Karpas-422 (cell line): ENCODE results near the gene RICTOR. TPM values are rescaled to one million over a fixed set of nuclear protein-coding genes. Genes with fewer than 3 reads are reported as not detected.
A peak's percentile ranks its signal among the peaks of the same experiment; 100 is the strongest.

Experiments used
- DNase-seq: peaks from one replicate; pipeline ENCODE4 v3.0.0-alpha.2; 2015
- H2AFZ ChIP-seq: fragments of 200-600 bp; sonication (generic); 2 replicates; pipeline ENCODE4 v1.6.1; 2014; ENCODE audit warnings: antibody characterized with exemption, low read length, mixed read lengths
- H3K27ac ChIP-seq: fragments of 200-600 bp; sonication (generic); 2 replicates; pipeline ENCODE4 v1.5.1; 2014; ENCODE audit warnings: mild to moderate bottlenecking, low read length, moderate library complexity
- H3K27me3 ChIP-seq: fragments of 200-600 bp; sonication (generic); 2 replicates; pipeline ENCODE4 v1.6.1; 2014; ENCODE audit warnings: low read length, mixed read lengths
- H3K36me3 ChIP-seq: fragments of 200-600 bp; sonication (generic); 2 replicates; pipeline ENCODE4 v1.6.1; 2014; ENCODE audit warnings: low read length, mixed read lengths; ENCODE audit not compliant: insufficient read depth
- H3K4me1 ChIP-seq: fragments of 200-600 bp; sonication (generic); 2 replicates; pipeline ENCODE4 v1.6.1; 2014; ENCODE audit warnings: mild to moderate bottlenecking, low read length, mixed read lengths
- H3K4me2 ChIP-seq: fragments of 200-600 bp; sonication (generic); 2 replicates; pipeline ENCODE4 v1.6.1; 2014; ENCODE audit warnings: low read length, low read depth, mild to moderate bottlenecking; ENCODE audit not compliant: poor library complexity, severe bottlenecking
- H3K4me3 ChIP-seq: fragments of 200-600 bp; sonication (generic); 2 replicates; pipeline ENCODE4 v1.5.1; 2014; ENCODE audit warnings: mild to moderate bottlenecking, antibody characterized with exemption, low read length, mixed read lengths
- H3K79me2 ChIP-seq: fragments of 200-600 bp; sonication (generic); 2 replicates; pipeline ENCODE4 v1.6.1; 2014; ENCODE audit warnings: mild to moderate bottlenecking, low read length, mixed read lengths
- H3K9ac ChIP-seq: fragments of 200-600 bp; sonication (generic); 2 replicates; pipeline ENCODE4 v1.6.0; 2014; ENCODE audit warnings: low read length
- H3K9me2 ChIP-seq: fragments of 200-600 bp; sonication (generic), shearing (Covaris generic); replicated peaks from 2 replicates; pipeline ENCODE4 v1.6.0; 2014; ENCODE audit warnings: mild to moderate bottlenecking, low read length, moderate library complexity; ENCODE audit not compliant: insufficient read depth
- H3K9me3 ChIP-seq: fragments of 300-700, 200-600 bp; sonication (generic); 2 replicates; pipeline ENCODE4 v1.6.1; 2014; ENCODE audit warnings: low read length, mixed read lengths
- H4K20me1 ChIP-seq: fragments of 200-600 bp; sonication (generic); 2 replicates; pipeline ENCODE4 v1.6.1; 2014; ENCODE audit warnings: mild to moderate bottlenecking, antibody characterized with exemption, low read length, low read depth; ENCODE audit not compliant: insufficient read depth
- total RNA-seq: library from RNA; depleted of rRNA; stranded (reverse); fragments of >200 nt; shearing (Covaris generic); gene quantifications from 2 replicates; pipeline ENCODE4 v1.2.3, GENCODE V29; 2014; ENCODE audit warnings: low replicate concordance

The RICTOR gene
- total RNA-seq, 1 experiment from 2014 or later: 42.7 TPM

GRCh38 chr5:38929838-38930237 lies 144.4 kb downstream of the RICTOR start:
- H3K9ac ChIP-seq: no peak overlapping the region
- no peaks in the 10 kb centered on the region for H4K20me1 ChIP-seq
- H3K4me3 ChIP-seq: no peak overlapping the region
- no peak overlapping the region for H3K4me2 ChIP-seq
- no peak for DNase-seq
- H3K36me3 ChIP-seq: no peaks in the 10 kb centered on the region
- no peak overlapping the region for H2AFZ ChIP-seq
- no peaks in the 10 kb centered on the region for H3K4me1 ChIP-seq
- no peak overlapping the region for H3K27ac ChIP-seq
- H3K9me3 ChIP-seq: no peaks in the 10 kb centered on the region
- no peaks in the 10 kb centered on the region for H3K9me2 ChIP-seq
- H3K79me2 ChIP-seq: no peaks in the 10 kb centered on the region
- no peaks in the 10 kb centered on the region for H3K27me3 ChIP-seq

- H3K9ac ChIP-seq: no peak overlapping the region
- H3K9me3 ChIP-seq: no peaks in the 10 kb centered on the region
- DNase-seq: no peak
- H3K27me3 ChIP-seq: no peaks in the 10 kb centered on the region
- no peak overlapping the region for H3K27ac ChIP-seq
- no peaks in the 10 kb centered on the region for H3K9me2 ChIP-seq
- no peaks in the 10 kb centered on the region for H3K4me1 ChIP-seq
- no peak overlapping the region for H3K4me3 ChIP-seq
- H2AFZ ChIP-seq: no peak overlapping the region
- no peaks in the 10 kb centered on the region for H3K79me2 ChIP-seq
- no peak overlapping the region for H3K4me2 ChIP-seq
- H3K36me3 ChIP-seq: no peaks in the 10 kb centered on the region
- H4K20me1 ChIP-seq: no peaks in the 10 kb centered on the region
Measured at GRCh38 chr5:38927470-38927869, 146.7 kb downstream of the RICTOR start.

GRCh38 chr5:38926121-38926520 lies 148.1 kb downstream of the RICTOR start:
- Histone ChIP-seq H3K4me3 (no peak overlapping the region), H3K4me2 (no peak overlapping the region), H2AFZ (no peak overlapping the region), H3K79me2 (no peaks in the 10 kb centered on the region), H4K20me1 (no peaks in the 10 kb centered on the region), H3K4me1 (no peaks in the 10 kb centered on the region), H3K9me2 (no peaks in the 10 kb centered on the region), H3K27me3 (no peaks in the 10 kb centered on the region), H3K9me3 (no peaks in the 10 kb centered on the region), H3K36me3 (no peaks in the 10 kb centered on the region), H3K27ac (no peak overlapping the region), H3K9ac (no peak overlapping the region)
- no peak for DNase-seq

GRCh38 chr5:38925154-38925925 lies 148.9 kb downstream of the RICTOR start:
- H3K4me2 ChIP-seq: no peak overlapping the region
- no peaks in the 10 kb centered on the region for H3K79me2 ChIP-seq
- H3K9me3 ChIP-seq: no peaks in the 10 kb centered on the region
- no peak for DNase-seq
- no peaks in the 10 kb centered on the region for H3K36me3 ChIP-seq
- no peaks in the 10 kb centered on the region for H4K20me1 ChIP-seq
- no peaks in the 10 kb centered on the region for H3K27me3 ChIP-seq
- no peak overlapping the region for H2AFZ ChIP-seq
- H3K27ac ChIP-seq: no peak overlapping the region
- H3K4me3 ChIP-seq: no peak overlapping the region
- no peak overlapping the region for H3K9ac ChIP-seq
- no peaks in the 10 kb centered on the region for H3K4me1 ChIP-seq
- H3K9me2 ChIP-seq: no peaks in the 10 kb centered on the region

GRCh38 chr5:38923661-38924451 lies 150.3 kb downstream of the RICTOR start:
- Histone ChIP-seq H3K27me3 (no peaks in the 10 kb centered on the region), H3K9me3 (no peaks in the 10 kb centered on the region), H3K9me2 (no peaks in the 10 kb centered on the region), H3K27ac (no peak overlapping the region), H3K4me1 (no peaks in the 10 kb centered on the region), H3K4me2 (no peak overlapping the region), H2AFZ (no peak overlapping the region), H3K4me3 (no peak overlapping the region), H3K36me3 (no peaks in the 10 kb centered on the region), H3K9ac (no peak overlapping the region), H4K20me1 (no peaks in the 10 kb centered on the region), H3K79me2 (no peaks in the 10 kb centered on the region)
- no peak for DNase-seq

GRCh38 chr5:38922199-38922598 lies 152.0 kb downstream of the RICTOR start:
- Histone ChIP-seq H3K27me3 (no peaks in the 10 kb centered on the region), H3K4me3 (no peak overlapping the region), H3K79me2 (no peaks in the 10 kb centered on the region), H3K9me2 (no peaks in the 10 kb centered on the region), H3K36me3 (no peaks in the 10 kb centered on the region), H3K9me3 (no peaks in the 10 kb centered on the region), H4K20me1 (no peaks in the 10 kb centered on the region), H3K27ac (no peak overlapping the region), H3K4me2 (no peak overlapping the region), H3K9ac (no peak overlapping the region), H2AFZ (no peak overlapping the region), H3K4me1 (no peaks in the 10 kb centered on the region)
- DNase-seq: peak; percentile 78

- Histone ChIP-seq H3K9me2 (no peaks in the 10 kb centered on the region), H3K36me3 (no peaks in the 10 kb centered on the region)
Measured at GRCh38 chr5:38921174-38921573, 153.0 kb downstream of the RICTOR start.

GRCh38 chr5:38916802-38917201 lies 157.4 kb downstream of the RICTOR start:
- Histone ChIP-seq H3K27ac (no peak overlapping the region), H2AFZ (no peak overlapping the region), H3K9me2 (no peaks in the 10 kb centered on the region), H3K27me3 (no peaks in the 10 kb centered on the region), H3K36me3 (no peaks in the 10 kb centered on the region), H3K9me3 (no peaks in the 10 kb centered on the region), H4K20me1 (no peaks in the 10 kb centered on the region), H3K4me2 (no peak overlapping the region), H3K4me3 (no peak overlapping the region), H3K79me2 (no peaks in the 10 kb centered on the region), H3K4me1 (peaks cover 4% of the 10 kb centered on the region; the same call in 1 of the 2 replicates), H3K9ac (no peak overlapping the region)
- DNase-seq: no peak

More at GRCh38 chr5:38921174-38921573, 153.0 kb downstream of the RICTOR start:
- no peak overlapping the region for H2AFZ ChIP-seq
- H3K4me2 ChIP-seq: no peak overlapping the region
- no peak for DNase-seq
- H3K79me2 ChIP-seq: no peaks in the 10 kb centered on the region
- no peak overlapping the region for H3K4me3 ChIP-seq
- H3K9ac ChIP-seq: no peak overlapping the region
- H3K27ac ChIP-seq: no peak overlapping the region
- H4K20me1 ChIP-seq: no peaks in the 10 kb centered on the region
- no peaks in the 10 kb centered on the region for H3K4me1 ChIP-seq
- no peaks in the 10 kb centered on the region for H3K9me3 ChIP-seq
- no peaks in the 10 kb centered on the region for H3K27me3 ChIP-seq
